Peyer's patch (tissue), 4 donors: Measurements from ENCODE around the gene DVL1. TPM values are rescaled to one million over a fixed set of nuclear protein-coding genes. Genes with fewer than 3 reads are reported as not detected.

Experiments
- DNase-seq, 3 donors: peaks; one replicate each; pipeline ENCODE4 v3.0.0-alpha.2; 2017 to 2019
- H3K27ac ChIP-seq, 4 donors: fragments of 200-600 bp; sonication (generic); one replicate each; pipeline ENCODE4 v1.5.1; 2016 to 2019
- H3K27me3 ChIP-seq, 2 donors: fragments of 200-600 bp; sonication (generic); one replicate each; pipeline ENCODE4 v1.5.1; 2019
- H3K36me3 ChIP-seq, 3 donors: fragments of 200-600 bp; sonication (generic); one replicate each; pipeline ENCODE4 v1.5.1; 2016 to 2019
- H3K4me1 ChIP-seq, 4 donors: fragments of 200-600 bp; sonication (generic); one replicate each; pipeline ENCODE4 v1.5.1; 2016 to 2019
- H3K4me3 ChIP-seq, 4 donors: fragments of 200-600 bp; sonication (generic); 1 replicate in 3 of 4; 2 replicates in 1 of 4; pipeline ENCODE4 v1.5.1; 2016 to 2019; ENCODE audit warnings: mild to moderate bottlenecking in 1 of 4
- H3K9me3 ChIP-seq, 4 donors: fragments of 200-600 bp; sonication (generic); one replicate each; pipeline ENCODE4 v1.5.1; 2016 to 2019; ENCODE audit warnings: mild to moderate bottlenecking in 1 of 4
- POLR2A ChIP-seq, 2 donors: fragments of 450-650 bp; IDR thresholded peaks; one replicate each; pipeline ENCODE4 v1.5.1; 2017; ENCODE audit warnings: antibody characterized with exemption in 2 of 2, mild to moderate bottlenecking in 2 of 2, moderate library complexity in 2 of 2
- total RNA-seq, 4 donors: library from RNA; depleted of rRNA; stranded (reverse); fragments of >200 nt; gene quantifications; one replicate each; pipeline ENCODE4 v1.1.0, GENCODE V29; 2016
- TF ChIP-seq, protein P1 (sequence below), 6 experiments: fragments of 450-650 bp in 4 of 6; fragments of 200-600 bp in 2 of 6; sonication (generic) in 1 of 6; IDR thresholded peaks; one replicate each; pipeline ENCODE4 v1.5.1; 2017 to 2019; ENCODE audit warnings: antibody characterized with exemption in 6 of 6, mild to moderate bottlenecking in 3 of 6, moderate library complexity in 1 of 6

DVL1 gene
- total RNA-seq, 4 donors from 2014 or later: 76.0 to 196 (median 164) TPM

GRCh38 chr1:1359664-1360468, 10.6 kb upstream of the DVL1 start:
- no peaks in the 10 kb centered on the region for H3K9me3 ChIP-seq
- DNase-seq: no peak
- H3K36me3 ChIP-seq: no peaks in the 10 kb centered on the region
- H3K27ac ChIP-seq: peak overlapping the region; percentile 41 to 92 (median 76)
- peaks cover 0 to 8% of the 10 kb centered on the region in 2 donors for H3K27me3 ChIP-seq
- peaks cover 0 to 52% (median 9%) of the 10 kb centered on the region in 4 donors for H3K4me1 ChIP-seq
- no peak for TF ChIP-seq POLR2A (IDR thresholded peaks at IDR 0.05)
- TF ChIP-seq, protein P1, sequence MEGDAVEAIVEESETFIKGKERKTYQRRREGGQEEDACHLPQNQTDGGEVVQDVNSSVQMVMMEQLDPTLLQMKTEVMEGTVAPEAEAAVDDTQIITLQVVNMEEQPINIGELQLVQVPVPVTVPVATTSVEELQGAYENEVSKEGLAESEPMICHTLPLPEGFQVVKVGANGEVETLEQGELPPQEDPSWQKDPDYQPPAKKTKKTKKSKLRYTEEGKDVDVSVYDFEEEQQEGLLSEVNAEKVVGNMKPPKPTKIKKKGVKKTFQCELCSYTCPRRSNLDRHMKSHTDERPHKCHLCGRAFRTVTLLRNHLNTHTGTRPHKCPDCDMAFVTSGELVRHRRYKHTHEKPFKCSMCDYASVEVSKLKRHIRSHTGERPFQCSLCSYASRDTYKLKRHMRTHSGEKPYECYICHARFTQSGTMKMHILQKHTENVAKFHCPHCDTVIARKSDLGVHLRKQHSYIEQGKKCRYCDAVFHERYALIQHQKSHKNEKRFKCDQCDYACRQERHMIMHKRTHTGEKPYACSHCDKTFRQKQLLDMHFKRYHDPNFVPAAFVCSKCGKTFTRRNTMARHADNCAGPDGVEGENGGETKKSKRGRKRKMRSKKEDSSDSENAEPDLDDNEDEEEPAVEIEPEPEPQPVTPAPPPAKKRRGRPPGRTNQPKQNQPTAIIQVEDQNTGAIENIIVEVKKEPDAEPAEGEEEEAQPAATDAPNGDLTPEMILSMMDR (IDR thresholded peaks at IDR 0.05): no peak
- no peak overlapping the region for H3K4me3 ChIP-seq

- H3K4me1 ChIP-seq: peaks cover 2 to 58% (median 14%) of the 10 kb centered on the region in 4 donors
- peaks cover 0 to 2% (median 0%) of the 10 kb centered on the region in 3 donors for H3K36me3 ChIP-seq
- H3K4me3 ChIP-seq: no peak overlapping the region
- TF ChIP-seq POLR2A (IDR thresholded peaks at IDR 0.05): no peak
- TF ChIP-seq, protein P1 (IDR thresholded peaks at IDR 0.05): no peak
- H3K9me3 ChIP-seq: no peaks in the 10 kb centered on the region
- no peak for DNase-seq
- peak overlapping the region; percentile 64 to 92 (median 76) for H3K27ac ChIP-seq
- peaks cover 0 to 10% of the 10 kb centered on the region in 2 donors for H3K27me3 ChIP-seq
These were observed 10.1 kb upstream of the DVL1 start for GRCh38 chr1:1359308-1359663.

DNA sequence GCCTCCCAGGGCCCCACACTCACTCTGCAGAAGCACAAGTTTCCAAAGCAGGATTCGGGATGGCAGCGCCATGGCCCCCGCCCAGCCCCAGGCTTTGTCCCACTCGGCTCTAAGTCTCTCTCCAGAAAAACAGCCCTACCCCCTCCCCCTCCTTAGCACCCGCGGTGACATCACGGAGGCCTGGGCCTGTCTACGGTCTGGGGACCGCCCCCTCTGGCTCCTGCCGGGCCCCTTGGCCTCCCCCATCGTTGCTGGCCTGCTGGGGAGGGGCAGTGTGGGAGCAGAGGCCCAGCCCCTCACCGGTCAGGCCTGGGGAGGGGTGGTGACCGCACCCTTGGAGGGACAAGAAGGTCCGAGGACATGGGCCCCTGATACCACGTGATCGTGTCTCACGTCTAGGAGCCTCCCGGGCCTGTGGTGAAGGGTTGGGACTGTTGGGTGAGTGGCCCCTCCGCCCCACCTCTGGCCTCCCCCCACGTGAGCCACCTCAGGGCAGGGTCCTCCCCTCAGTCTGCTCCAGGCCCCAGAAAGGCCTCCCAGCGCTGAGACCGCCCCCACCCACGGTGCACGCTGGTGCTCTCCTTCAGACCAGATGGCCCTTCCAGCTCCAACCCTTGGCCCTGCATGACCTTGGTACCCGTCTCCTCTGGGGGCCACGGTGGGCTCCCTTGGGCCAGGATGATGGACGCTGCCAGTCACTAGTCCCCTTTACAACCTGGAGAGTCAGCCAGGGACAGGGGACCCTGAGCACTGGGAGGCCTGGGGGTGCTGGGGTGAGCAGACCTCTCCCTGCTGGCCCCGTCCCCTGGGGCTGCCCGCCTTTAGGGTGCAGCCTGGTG, 9.4 kb upstream of the DVL1 start, which contains the start of gene MXRA8:
Gene MXRA8, minus strand, starts transcription at position 123 of the 839 bp plus-strand sequence. Its CDS starts 51 bp downstream, at position 72.
- Histone ChIP-seq H3K27me3 (peaks cover 0 to 10% of the 10 kb centered on the region in 2 donors), H3K27ac (peak within 1 kb of the TSS; percentile 64 to 92 (median 76)), H3K4me3 (peak within 1 kb of the TSS; percentile 25 to 55 (median 35)), H3K4me1 (peaks cover 2 to 65% (median 16%) of the 10 kb centered on the region in 4 donors), H3K36me3 (peaks cover 0 to 8% (median 0%) of the 10 kb centered on the region in 3 donors), H3K9me3 (no peaks in the 10 kb centered on the region)
- TF ChIP-seq, protein P1 (IDR thresholded peaks at IDR 0.05): no peak
- TF ChIP-seq POLR2A (IDR thresholded peaks at IDR 0.05): no peak
- DNase-seq: no peak

DNA sequence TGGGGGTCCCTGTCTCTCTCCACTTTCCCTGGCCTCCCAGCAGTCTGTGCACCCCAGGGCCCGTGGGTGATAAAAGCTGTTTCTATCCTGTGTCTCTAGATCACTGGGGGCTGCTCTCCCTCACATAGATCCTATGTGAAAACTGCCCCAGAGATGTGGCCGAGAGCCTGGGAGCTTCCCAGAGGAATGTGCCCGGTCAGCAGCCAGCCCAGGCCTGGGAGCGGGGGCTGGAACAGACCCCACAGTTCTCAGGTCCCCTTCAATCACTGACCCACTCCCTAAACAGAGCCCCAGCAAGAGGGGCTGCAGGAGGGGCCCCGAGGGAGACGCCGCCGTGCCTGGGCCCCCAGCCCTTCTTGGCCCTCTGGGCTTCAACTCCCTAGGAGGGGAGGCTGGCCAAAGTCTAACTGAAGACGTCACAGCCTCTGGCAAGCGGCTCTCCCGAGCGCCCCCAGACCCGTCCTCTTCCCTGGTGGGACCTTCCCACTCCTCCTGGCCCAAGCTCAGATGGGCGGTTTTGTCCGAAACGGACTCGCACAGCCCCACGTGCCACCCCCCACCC, 8.7 kb upstream of the DVL1 start:
- TF ChIP-seq, protein P1 (IDR thresholded peaks at IDR 0.05): no peak
- TF ChIP-seq POLR2A (IDR thresholded peaks at IDR 0.05): no peak

GRCh38 chr1:1356796-1357401, 7.7 kb upstream of the DVL1 start:
- Histone ChIP-seq H3K36me3 (peaks cover 0 to 8% (median 0%) of the 10 kb centered on the region in 3 donors), H3K4me1 (peaks cover 2 to 79% (median 22%) of the 10 kb centered on the region in 4 donors), H3K27ac (peak overlapping the region; percentile 58 to 92 (median 74)), H3K27me3 (peaks cover 0 to 10% of the 10 kb centered on the region in 2 donors), H3K4me3 (peak overlapping the region; percentile 25 to 55 (median 35)), H3K9me3 (no peaks in the 10 kb centered on the region)
- DNase-seq: no peak
- TF ChIP-seq, protein P1 (IDR thresholded peaks at IDR 0.05): no peak
- no peak for TF ChIP-seq POLR2A (IDR thresholded peaks at IDR 0.05)

More for the DNA sequence above, 8.7 kb upstream of the DVL1 start:
- DNase-seq: no peak
- peaks cover 0 to 8% (median 0%) of the 10 kb centered on the region in 3 donors for H3K36me3 ChIP-seq
- peak overlapping the region; percentile 64 to 92 (median 76) for H3K27ac ChIP-seq
- peak overlapping the region; percentile 25 to 55 (median 35) for H3K4me3 ChIP-seq
- H3K4me1 ChIP-seq: peaks cover 2 to 72% (median 21%) of the 10 kb centered on the region in 4 donors
- peaks cover 0 to 10% of the 10 kb centered on the region in 2 donors for H3K27me3 ChIP-seq
- no peaks in the 10 kb centered on the region for H3K9me3 ChIP-seq
